Limb (tissue), 2 donors: ENCODE data around the gene SASH1.

Source experiments
- DNase-seq, 2 donors: peaks; one replicate each; pipeline ENCODE4 v3.0.0-alpha.2; 2016; ENCODE audit errors: extremely low spot score in 2 of 2

Gene SASH1

GRCh38 chr6:148547110-148547509 lies 204.5 kb downstream of the SASH1 start:
- no peak for DNase-seq

- DNase-seq, result no peak
Observed at GRCh38 chr6:148548065-148548748, 205.6 kb downstream of the SASH1 start.

GRCh38 chr6:148548749-148549140 lies 206.1 kb downstream of the SASH1 start:
- no peak for DNase-seq

GRCh38 chr6:148550569-148550968 lies 207.9 kb downstream of the SASH1 start:
- DNase-seq, result no peak

GRCh38 chr6:148551226-148551625 lies 208.6 kb downstream of the SASH1 start:
- DNase-seq, result no peak

- no peak for DNase-seq
Observed at GRCh38 chr6:148556410-148556809, 213.8 kb downstream of the SASH1 start.

GRCh38 chr6:148557796-148558321 lies 215.2 kb downstream of the SASH1 start:
- DNase-seq, result no peak

GRCh38 chr6:148559848-148560433 lies 217.3 kb downstream of the SASH1 start:
- peak; percentile 78 to 91 for DNase-seq

GRCh38 chr6:148561629-148562028 lies 219.0 kb downstream of the SASH1 start:
- DNase-seq, result no peak

- DNase-seq, result no peak
Observed at GRCh38 chr6:148563066-148563465, 220.4 kb downstream of the SASH1 start.

GRCh38 chr6:148564494-148565035 lies 221.9 kb downstream of the SASH1 start:
- DNase-seq, result peak in 1 of 2 donors; percentile 13

- DNase-seq, result no peak
Observed at GRCh38 chr6:148565321-148565926, 222.8 kb downstream of the SASH1 start.

GRCh38 chr6:148565930-148566663 lies 223.5 kb downstream of the SASH1 start:
- no peak for DNase-seq

GRCh38 chr6:148566664-148567350 lies 224.2 kb downstream of the SASH1 start:
- DNase-seq, result no peak

GRCh38 chr6:148570456-148570855 lies 227.8 kb downstream of the SASH1 start:
- DNase-seq, result no peak

GRCh38 chr6:148572676-148573335 lies 230.2 kb downstream of the SASH1 start:
- DNase-seq, result no peak

- no peak for DNase-seq
Observed at GRCh38 chr6:148573922-148574321, 231.3 kb downstream of the SASH1 start.

GRCh38 chr6:148577687-148578488 lies 235.2 kb downstream of the SASH1 start:
- DNase-seq, result peak; percentile 78 to 83

- no peak for DNase-seq
Observed at GRCh38 chr6:148578489-148578814, 235.8 kb downstream of the SASH1 start.
